Prostate gland (tissue), 2 donors: ENCODE measurements around the gene TRAP1.

Source experiments
- POLR2A ChIP-seq: fragments of 450-650 bp; IDR thresholded peaks from one replicate; pipeline ENCODE4 v1.6.1; 2016; ENCODE audit warnings: antibody characterized with exemption, mild to moderate bottlenecking
- POLR2AphosphoS5 ChIP-seq: sonication (generic); formaldehyde crosslinking; IDR thresholded peaks from one replicate; pipeline ENCODE4 v1.6.1; 2017; ENCODE audit warnings: antibody characterized with exemption
- TF ChIP-seq, protein P1 (sequence below), 4 experiments: fragments of 200-600 bp in 2 of 4; fragments of 450-650 bp in 2 of 4; sonication (generic) in 2 of 4; IDR thresholded peaks; 1 replicate in 3 of 4; 2 replicates in 1 of 4; pipeline ENCODE4 v1.5.1; 2016 to 2019; ENCODE audit warnings: antibody characterized with exemption in 4 of 4, mild to moderate bottlenecking in 2 of 4, moderate library complexity in 2 of 4

DNA sequence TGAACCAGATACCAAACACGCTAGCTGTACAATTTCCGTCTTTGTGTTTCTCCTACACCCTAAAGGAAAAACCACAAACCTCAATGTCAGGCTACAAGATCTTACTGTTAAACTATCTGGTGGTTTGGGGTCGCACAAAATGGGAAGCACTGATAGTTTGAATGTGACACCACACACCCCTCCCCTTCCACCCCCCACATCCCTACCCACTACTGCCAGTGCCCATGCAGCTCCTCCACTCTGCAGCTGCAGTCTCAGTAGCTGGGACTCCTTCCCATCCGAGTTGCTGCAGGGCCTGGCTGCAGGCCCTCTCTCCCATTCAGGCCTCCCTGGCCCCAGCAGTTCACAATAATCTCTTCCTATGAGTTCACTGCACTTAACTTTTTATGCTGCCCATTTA is 18.4 kb downstream of the TRAP1 start:
- TF ChIP-seq, protein P1, sequence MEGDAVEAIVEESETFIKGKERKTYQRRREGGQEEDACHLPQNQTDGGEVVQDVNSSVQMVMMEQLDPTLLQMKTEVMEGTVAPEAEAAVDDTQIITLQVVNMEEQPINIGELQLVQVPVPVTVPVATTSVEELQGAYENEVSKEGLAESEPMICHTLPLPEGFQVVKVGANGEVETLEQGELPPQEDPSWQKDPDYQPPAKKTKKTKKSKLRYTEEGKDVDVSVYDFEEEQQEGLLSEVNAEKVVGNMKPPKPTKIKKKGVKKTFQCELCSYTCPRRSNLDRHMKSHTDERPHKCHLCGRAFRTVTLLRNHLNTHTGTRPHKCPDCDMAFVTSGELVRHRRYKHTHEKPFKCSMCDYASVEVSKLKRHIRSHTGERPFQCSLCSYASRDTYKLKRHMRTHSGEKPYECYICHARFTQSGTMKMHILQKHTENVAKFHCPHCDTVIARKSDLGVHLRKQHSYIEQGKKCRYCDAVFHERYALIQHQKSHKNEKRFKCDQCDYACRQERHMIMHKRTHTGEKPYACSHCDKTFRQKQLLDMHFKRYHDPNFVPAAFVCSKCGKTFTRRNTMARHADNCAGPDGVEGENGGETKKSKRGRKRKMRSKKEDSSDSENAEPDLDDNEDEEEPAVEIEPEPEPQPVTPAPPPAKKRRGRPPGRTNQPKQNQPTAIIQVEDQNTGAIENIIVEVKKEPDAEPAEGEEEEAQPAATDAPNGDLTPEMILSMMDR (IDR thresholded peaks at IDR 0.05), result no peak
- TF ChIP-seq POLR2AphosphoS5 (no peak), POLR2A (no peak)
